NCI-H82 treated with DMSO at 0.1 percent for 48 hours (cell line): ENCODE data around the gene SPTBN1.

ENCODE experiments used
- DNase-seq: peaks from one replicate; lab custom pipeline; 2025; ENCODE audit not compliant: unreplicated experiment; lab: John Stamatoyannopoulos, UW

The SPTBN1 gene

GRCh38 chr2:54603796-54604195, 147.7 kb downstream of the SPTBN1 start:
- no peak for DNase-seq

DNA sequence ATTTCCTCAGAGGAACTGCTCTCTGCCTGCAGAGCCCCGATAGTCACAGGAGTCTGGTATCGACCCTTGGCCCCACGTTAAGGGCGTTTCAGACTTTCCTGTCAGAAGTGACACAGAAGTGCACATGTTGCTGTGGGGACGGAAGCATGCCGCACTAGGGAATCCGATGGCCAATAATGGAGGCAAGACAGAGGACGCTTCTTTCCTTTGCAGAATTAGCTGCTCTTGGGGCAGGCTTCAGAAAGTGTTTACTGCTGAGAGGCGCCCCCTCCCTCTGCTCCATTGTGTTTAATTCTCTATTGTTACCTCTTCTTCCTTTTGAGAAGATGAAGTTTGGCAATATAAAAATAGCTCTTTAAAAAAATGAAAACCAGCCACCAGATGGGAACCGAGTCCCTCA, 148.7 kb downstream of the SPTBN1 start:
- no peak for DNase-seq

- no peak for DNase-seq
Observed at GRCh38 chr2:54605836-54606235, 149.7 kb downstream of the SPTBN1 start.

- no peak for DNase-seq
Observed at GRCh38 chr2:54606393-54606958, 150.3 kb downstream of the SPTBN1 start.

DNA sequence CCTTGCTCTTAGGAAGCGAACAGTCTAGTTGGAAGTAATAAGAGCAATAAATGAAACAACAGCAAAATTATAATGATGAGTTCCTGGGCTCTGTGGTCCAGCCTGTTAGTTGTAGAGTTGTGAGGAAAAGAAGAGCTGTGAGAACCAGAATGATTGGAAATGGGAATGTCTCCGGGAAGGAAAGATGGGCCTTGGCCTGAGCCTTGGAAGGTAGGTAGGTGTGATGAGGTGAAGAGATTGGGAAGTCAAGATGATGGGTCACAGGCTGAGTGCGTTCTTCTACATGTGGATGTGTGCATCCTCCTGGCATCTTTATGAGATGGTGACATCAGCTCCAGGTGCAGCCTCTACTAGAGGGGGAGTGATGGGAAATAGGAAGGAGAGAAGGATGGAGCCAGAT, 152.1 kb downstream of the SPTBN1 start:
- DNase-seq = no peak

- no peak for DNase-seq
Observed at GRCh38 chr2:54609241-54609640, 153.1 kb downstream of the SPTBN1 start.

GRCh38 chr2:54609647-54610046, 153.5 kb downstream of the SPTBN1 start:
- no peak for DNase-seq

DNA sequence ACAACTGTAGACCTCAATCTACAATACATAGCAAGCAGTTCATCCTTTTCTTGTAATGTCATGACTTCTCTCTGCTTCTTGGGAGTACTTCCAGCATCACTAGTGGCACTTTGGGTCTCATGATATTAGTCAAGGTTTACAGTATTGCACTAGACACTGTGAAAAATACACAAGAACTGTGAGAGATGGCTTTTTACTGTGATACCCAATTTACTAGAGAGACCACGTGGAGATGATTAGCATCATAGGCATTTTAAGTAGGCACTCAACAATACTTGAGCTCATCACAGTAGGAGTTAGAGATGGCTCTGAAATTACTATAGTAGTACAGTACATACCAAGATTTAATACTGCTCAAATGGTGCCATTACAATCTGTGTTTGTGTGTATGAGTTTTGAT, 154.6 kb downstream of the SPTBN1 start:
- no peak for DNase-seq

DNA sequence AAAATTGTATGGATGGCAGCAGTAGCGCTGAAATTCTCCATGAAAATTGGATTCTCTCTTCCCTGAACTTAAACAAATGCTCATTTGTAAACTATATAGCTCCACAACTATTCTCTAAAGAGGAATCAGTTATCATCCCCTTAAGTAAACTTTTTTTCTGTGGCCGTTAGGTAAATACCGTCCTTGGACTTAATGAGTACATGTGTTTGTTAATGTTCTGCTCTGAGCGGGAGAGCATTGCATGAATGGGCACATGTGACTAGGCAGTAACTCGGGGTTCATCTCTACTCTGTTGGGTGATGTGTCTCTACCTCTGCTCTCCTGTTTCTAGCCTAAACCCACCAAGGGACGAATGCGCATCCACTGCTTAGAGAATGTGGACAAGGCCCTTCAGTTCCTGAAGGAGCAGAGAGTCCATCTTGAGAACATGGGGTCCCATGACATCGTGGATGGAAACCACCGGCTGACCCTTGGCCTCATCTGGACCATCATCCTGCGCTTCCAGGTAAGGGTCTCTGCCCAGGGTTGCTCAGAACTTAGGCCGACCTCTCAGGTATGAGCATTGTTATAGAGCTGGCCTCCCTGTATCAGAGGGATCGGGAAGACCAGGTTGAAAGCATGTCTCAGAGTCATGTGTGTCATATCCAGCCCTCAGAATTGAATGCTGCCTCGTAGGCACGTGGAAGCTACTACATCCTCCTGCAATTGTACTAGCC, 155.9 kb downstream of the SPTBN1 start:
- DNase-seq = no peak

DNA sequence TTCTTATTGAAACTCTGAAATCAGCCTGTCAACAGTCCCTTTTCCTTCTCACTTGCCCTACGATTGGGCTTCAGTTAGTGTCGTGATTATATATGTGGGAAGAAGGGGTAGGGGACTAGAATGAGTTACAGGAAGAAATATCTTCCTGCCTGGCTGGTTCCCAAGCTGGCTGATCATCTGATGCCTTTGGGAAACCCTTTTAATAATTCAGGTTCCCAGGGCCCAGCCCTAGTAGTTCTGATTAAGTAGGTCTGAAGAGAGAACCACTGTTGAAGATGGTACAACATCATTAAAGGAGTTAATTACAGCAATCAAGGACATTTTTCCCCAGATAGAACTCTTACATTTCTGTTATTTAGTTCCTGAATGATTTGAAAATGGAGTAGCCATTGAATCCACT, 157.3 kb downstream of the SPTBN1 start:
- no peak for DNase-seq

DNA sequence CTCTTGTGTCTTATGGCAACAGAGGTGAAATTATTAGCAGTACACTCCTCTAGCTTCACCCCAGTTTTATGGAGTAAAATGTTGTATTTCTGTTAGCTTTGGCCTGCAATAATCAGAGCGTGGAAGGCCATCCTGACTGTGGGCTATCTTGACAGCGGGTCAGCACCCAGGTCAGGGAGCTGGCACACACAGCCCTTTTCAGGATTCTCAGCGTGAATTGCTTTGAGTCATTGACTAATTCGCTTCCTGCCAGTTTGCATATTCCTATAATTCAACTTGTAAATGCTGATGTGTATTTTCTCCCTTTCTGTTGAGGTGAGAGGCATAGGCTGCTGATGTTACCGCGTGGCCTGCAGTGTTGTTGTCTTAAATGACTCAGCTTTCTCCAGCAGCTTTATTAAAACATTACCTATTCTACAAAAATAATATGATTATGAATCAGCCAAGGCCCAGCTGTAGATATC, 157.7 kb downstream of the SPTBN1 start:
- no peak for DNase-seq

GRCh38 chr2:54614819-54615218, 158.7 kb downstream of the SPTBN1 start:
- DNase-seq = no peak

DNA sequence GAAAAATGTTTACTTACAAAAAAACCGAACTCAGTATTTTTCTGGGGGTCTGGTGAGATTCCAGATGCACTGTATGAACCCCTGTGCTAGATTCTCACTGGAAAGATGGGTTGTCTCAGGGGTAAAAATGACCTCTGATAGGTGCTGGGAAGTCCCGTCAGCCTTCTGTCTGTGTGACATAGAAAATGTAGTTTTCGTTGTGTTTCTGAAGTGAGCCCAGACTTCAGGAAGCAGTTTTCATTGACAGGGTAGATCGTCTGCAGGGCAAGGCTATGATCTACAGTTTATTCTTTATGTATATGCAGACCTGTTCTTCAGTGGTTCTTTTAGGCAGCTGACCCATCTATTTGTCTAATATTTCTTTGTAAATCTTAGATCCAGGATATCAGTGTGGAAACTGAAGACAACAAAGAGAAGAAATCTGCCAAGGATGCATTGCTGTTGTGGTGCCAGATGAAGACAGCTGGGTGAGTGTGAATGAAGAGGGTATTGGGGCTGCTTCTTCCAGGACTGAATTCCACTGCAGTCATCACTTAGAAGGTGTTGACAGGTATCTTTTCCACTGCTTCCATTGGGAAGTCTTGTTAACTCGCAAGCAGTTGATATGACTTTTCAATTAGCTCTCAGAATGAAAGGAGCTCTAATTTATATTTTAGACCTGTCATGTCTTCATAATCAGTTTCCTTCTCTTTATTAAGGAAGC, 159.9 kb downstream of the SPTBN1 start:
- no peak for DNase-seq

DNA sequence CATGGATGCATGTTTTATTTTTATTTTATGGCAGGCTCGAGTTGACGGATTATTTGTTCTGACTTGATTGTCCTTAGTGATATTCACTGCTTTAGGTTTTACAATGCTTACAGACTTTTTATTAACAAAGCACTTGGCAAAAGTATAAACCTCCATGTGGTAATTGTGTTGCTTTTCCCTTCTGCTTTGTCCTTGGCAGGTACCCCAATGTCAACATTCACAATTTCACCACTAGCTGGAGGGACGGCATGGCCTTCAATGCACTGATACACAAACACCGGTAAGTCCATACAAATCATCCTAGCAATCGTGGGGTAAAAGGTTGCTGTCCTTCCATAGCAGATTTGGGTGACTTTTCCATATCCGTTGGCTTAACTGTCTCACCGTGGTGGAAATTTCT, 161.3 kb downstream of the SPTBN1 start:
- DNase-seq = no peak

DNA sequence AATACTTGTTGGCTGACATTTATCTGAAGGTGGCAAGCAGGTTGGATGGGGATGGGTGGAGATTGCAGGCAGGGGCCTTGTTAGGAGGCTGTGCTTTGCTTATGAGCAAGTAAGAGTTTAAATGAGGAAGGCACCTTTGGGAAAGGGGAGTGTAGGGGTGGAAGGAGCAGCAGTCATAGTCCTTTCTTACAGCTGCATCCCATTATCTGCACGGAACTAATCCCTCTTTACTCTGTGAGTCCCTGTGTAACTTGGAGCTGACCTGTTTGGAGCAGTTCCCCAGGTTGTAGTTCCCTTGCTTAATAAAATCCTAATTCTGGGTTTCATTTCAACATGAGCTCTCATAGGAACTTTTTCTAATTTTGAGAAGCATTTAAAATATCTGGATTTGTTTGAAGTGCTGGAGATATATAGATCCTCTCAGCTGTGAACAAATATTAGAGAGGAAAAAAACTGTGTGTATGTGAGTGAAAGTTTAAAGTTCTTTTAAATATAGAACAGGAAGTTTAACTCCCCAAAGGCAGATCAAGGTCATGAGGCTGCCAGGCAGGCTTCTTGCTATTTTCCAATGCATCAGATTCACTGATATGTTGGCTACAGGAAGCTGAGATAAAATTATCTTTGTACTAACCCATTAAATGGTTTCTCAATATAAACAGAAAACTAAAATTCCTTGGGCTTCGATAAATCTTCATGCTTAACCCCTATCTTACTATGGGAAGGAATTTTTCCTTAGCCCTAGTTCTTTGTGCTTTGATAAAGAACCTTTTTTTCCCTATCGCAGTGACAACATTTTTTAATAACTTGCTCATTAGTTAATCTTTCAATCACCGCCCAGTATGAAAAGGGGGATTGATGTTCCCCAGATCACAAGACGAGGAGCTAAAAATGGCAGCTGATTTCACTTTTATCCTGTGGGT, 162.8 kb downstream of the SPTBN1 start:
- no peak for DNase-seq

GRCh38 chr2:54619660-54620231, 163.6 kb downstream of the SPTBN1 start:
- no peak for DNase-seq

DNA sequence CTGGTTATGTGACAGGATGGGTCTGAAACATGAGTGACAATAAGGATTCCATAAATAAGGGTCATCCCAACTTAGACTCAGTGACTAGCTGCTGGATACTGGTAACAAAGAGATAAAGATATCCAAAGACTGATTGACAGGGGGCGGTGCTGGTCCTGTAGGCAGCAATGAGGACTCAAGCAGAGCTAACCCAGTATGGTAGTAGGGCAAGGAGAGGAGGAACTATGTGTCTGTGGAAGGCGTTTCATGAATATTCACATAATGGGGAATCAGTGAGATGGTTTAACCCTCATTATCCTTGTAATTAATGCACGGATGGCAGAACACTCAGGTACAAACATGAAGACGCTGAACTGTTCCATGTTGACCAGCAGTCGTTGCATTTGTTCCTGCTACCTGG, 164.8 kb downstream of the SPTBN1 start:
- DNase-seq = no peak

DNA sequence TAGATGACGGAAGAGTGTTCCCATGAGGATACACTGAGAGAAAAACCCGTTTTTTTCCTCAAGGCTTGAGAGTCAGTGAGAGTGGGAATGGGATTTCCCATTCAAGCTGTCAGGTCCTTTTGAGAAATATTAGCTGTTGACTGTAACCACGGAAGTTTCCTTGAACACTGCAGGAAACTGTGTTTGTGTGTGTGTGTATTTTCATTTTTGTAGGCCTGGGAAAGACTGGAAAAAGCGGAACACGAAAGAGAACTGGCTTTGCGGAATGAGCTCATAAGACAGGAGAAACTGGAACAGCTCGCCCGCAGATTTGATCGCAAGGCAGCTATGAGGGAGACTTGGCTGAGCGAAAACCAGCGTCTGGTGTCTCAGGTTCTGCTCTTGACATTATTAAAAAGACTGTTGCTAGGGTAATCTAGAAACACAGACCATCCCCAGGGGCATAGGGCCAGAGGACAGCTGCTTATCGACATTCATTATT, 168.5 kb downstream of the SPTBN1 start:
- DNase-seq = no peak

DNA sequence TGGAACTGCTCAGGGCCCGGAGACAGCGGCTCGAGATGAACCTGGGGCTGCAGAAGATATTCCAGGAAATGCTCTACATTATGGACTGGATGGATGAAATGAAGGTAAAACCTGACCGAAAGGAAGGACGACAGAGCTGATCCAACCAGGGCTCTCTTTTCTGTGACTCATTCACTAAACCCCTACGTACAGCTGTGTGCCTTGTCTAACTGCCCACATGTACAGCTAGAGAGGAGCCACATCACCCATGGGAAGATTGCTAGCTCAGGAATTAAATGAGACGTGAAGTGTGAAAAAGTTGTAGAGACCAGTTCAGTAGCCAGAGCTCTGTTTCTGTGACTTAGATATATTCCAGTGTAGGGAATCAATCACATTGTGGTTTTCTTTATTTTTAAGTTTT, 170.0 kb downstream of the SPTBN1 start:
- no peak for DNase-seq

DNA sequence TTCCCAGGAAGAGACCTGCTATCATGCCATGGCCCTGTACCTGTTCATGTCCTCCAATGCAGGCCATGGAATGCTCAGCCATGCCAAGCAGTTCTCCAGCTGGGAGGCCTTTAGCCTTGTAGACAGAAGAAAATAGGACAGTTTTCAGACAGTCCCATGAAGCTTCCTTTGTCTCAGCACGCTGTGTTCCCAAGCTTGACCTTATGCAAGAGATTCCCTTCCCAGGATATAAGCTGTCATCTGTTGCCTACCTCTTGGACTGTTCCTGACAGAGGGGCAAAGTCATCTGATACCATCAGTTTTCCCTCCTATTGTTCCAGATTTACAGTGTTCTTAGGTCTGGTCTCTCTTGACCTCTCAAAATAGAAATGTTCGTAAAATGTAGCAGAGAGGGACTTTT, 170.8 kb downstream of the SPTBN1 start:
- DNase-seq = no peak

DNA sequence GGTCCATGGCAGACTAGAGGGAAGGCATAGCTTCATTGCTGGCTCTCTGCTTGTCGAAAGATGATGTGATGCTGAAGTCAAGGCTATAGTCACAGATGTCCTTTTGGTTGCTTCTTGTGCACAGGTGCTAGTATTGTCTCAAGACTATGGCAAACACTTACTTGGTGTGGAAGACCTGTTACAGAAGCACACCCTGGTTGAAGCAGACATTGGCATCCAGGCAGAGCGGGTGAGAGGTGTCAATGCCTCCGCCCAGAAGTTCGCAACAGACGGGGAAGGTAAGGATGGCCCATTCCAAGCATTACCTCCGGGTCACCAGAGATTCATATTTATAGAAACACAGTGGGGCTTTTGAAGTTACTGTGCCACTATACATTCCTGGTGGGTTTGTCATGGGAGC, 171.8 kb downstream of the SPTBN1 start:
- DNase-seq = no peak
